Ectodermal cell (in vitro differentiated cells): ENCODE results near the gene TPSB2.
"Not testable (repeated sequence)": the region's sequence is repeated elsewhere in the genome, so short reads cannot be mapped to it uniquely, and the experiment has no call there.

ENCODE experiments used
- H3K27ac ChIP-seq: 2 replicates; pipeline ENCODE4 v1.7.0; 2013; ENCODE audit warnings: mild to moderate bottlenecking, low read depth, low read length; ENCODE audit not compliant: insufficient read depth, poor library complexity, severe bottlenecking
- H3K27me3 ChIP-seq: 2 replicates; pipeline ENCODE4 v1.7.0; 2013; ENCODE audit warnings: mild to moderate bottlenecking, low read length; ENCODE audit not compliant: insufficient read depth, control insufficient read depth, poor library complexity, severe bottlenecking
- H3K36me3 ChIP-seq: one replicate; pipeline ENCODE4 v1.7.0; 2013; ENCODE audit warnings: low read length; ENCODE audit not compliant: control insufficient read depth, insufficient read depth
- H3K4me1 ChIP-seq: one replicate; pipeline ENCODE4 v1.7.0; 2013; ENCODE audit warnings: low read length; ENCODE audit not compliant: control insufficient read depth, insufficient read depth
- H3K4me3 ChIP-seq: 2 replicates; pipeline ENCODE4 v1.7.0; 2013; ENCODE audit warnings: low read depth, low read length, control low read depth; ENCODE audit not compliant: insufficient read depth
- H3K9me3 ChIP-seq: 2 replicates; pipeline ENCODE4 v1.7.0; 2013; ENCODE audit warnings: mild to moderate bottlenecking, low read length, moderate library complexity; ENCODE audit not compliant: control insufficient read depth
- WGBS, 2 experiments: methylation state at CpG; one replicate each; pipeline ENCODE4 v1.1.7; 2013; ENCODE audit warnings: missing lambda C conversion rate in 2 of 2; 5-methylcytosine and 5-hydroxymethylcytosine counted together

Gene TPSB2

DNA sequence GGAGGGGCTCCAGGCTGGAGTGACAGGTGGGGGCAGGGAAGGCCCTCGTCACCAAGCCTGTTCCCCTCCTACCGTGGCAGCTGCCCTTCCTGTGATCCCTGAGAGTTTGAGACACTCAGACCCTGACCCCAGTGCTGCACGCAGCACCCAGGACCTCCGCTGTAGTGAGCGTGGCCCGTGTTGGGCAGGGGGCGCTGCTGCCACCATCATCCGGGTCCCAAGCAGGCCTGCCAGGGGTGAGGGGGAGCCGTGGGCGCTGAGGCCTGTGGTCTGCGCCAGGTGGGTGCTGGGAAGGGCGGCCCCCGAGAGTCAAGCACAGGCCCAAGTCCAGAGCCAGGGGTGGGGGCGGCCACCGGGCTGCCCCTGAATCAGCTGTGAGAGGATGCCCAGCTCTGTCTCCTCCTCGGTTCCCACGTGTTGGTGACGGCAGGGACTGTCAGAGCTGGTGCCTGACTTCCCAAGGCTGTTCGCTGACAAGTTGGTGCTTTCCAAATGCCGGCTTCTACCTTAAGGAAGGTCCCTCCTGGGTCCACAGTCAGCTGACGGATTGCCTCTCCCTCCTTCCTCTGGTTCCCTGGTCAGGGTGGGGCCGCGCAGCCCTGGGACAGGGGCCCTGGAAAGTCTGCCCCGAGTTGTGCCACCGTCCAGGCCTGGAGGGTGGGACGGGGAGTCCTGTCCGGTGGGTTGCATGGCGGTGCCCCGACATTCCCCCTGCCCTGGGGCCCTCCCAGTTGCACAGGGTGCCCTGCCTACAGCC lies 36.0 kb downstream of the TPSB2 start:
- no peak overlapping the region for H3K4me3 ChIP-seq
- no peak overlapping the region for H3K27ac ChIP-seq
- H3K4me1 ChIP-seq: peaks cover 6% of the 10 kb centered on the region
- WGBS, 2 experiments: 86 to 87% methylated on average over 29 of the region's 29 CpGs
- H3K27me3 ChIP-seq: no peaks in the 10 kb centered on the region
- no peaks in the 10 kb centered on the region for H3K36me3 ChIP-seq
- no peaks in the 10 kb centered on the region for H3K9me3 ChIP-seq

- H3K9me3 ChIP-seq: no peaks in the 10 kb centered on the region
- H3K36me3 ChIP-seq: no peaks in the 10 kb centered on the region
- no peak overlapping the region for H3K4me3 ChIP-seq
- H3K4me1 ChIP-seq: peaks cover 6% of the 10 kb centered on the region
- WGBS, 2 experiments: 88 to 89% methylated on average over 30 of the region's 30 CpGs
- H3K27me3 ChIP-seq: no peaks in the 10 kb centered on the region
- H3K27ac ChIP-seq: no peak overlapping the region
These were observed 36.7 kb downstream of the TPSB2 start for GRCh38 chr16:1193143-1193824.

- Histone ChIP-seq H3K4me3 (no peak overlapping the region), H3K36me3 (no peaks in the 10 kb centered on the region), H3K27me3 (no peaks in the 10 kb centered on the region), H3K4me1 (peaks cover 6% of the 10 kb centered on the region), H3K27ac (no peak overlapping the region), H3K9me3 (no peaks in the 10 kb centered on the region)
- WGBS, 2 experiments: 91 to 95% methylated on average over 9 of the region's 9 CpGs
These were observed 37.5 kb downstream of the TPSB2 start for GRCh38 chr16:1192384-1193073.

DNA sequence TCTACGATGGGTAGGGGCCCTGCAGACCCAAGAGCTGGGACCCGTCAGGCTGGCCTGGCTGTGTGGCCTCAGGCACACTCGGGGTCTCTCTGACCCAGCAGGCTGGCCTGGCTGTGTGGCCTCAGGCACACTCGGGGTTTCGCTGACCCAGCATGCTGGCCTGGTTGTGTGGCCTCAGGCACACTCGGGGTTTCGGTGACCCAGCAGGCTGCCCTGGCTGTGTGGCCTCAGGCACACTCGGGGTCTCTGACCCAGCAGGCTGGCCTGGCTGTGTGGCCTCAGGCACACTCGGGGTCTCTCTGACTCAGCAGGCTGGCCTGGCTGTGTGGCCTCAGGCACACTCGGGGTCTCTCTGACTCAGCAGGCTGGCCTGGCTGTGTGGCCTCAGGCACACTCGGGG lies 39.2 kb downstream of the TPSB2 start:
- WGBS, 2 experiments: 93 to 94% methylated on average over 11 of the region's 11 CpGs

GRCh38 chr16:1189455-1189854 lies 40.5 kb downstream of the TPSB2 start:
- Histone ChIP-seq H3K27ac (no peak overlapping the region), H3K36me3 (no peaks in the 10 kb centered on the region), H3K4me3 (no peak overlapping the region), H3K9me3 (no peaks in the 10 kb centered on the region), H3K27me3 (no peaks in the 10 kb centered on the region), H3K4me1 (peaks cover 6% of the 10 kb centered on the region)
- WGBS, 2 experiments: 97 to 98% methylated on average over 5 of the region's 7 CpGs

More for the DNA sequence above, 39.2 kb downstream of the TPSB2 start:
- H3K4me1 ChIP-seq, H3K9me3 ChIP-seq, H3K27me3 ChIP-seq, H3K4me3 ChIP-seq, H3K36me3 ChIP-seq, H3K27ac ChIP-seq: not testable (repeated sequence)

- Histone ChIP-seq H3K27ac (no peak overlapping the region), H3K36me3 (no peaks in the 10 kb centered on the region), H3K9me3 (no peaks in the 10 kb centered on the region), H3K4me3 (no peak overlapping the region), H3K27me3 (no peaks in the 10 kb centered on the region), H3K4me1 (peaks cover 11% of the 10 kb centered on the region)
- 64% methylated on average over 32 of the region's 32 CpGs for WGBS, 2 experiments
These were observed 41.4 kb downstream of the TPSB2 start for GRCh38 chr16:1188432-1189189.

DNA sequence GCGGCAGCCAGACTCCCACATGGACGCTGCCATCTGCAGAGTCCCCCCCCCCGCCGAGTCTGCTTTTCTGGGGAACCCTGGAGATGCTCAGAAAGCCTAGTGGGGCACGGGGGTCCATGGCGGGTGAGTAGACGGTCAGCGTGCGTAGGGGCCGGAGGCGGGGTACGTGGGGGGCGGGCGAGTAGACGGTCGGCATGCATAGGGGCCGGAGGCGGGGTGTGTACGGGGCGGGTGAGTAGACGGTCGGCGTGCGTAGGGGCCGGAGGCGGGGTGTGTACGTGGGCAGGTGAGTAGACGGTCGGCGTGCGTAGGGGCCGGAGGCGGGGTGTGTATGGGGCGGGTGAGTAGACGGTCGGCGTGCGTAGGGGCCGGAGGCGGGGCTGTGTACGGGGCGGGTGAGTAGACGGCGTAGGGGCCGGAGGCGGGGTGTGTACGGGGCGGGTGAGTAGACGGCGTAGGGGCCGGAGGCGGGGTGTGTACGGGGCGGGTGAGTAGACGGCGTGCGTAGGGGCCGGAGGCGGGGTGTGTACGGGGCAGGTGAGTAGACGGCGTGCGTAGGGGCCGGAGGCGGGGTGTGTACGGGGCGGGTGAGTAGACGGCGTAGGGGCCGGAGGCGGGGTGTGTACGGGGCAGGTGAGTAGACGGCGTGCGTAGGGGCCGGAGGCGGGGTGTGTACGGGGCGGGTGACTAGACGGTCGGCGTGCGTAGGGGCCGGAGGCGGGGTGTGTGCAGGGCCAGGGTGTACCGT lies 44.4 kb downstream of the TPSB2 start:
- H3K27ac ChIP-seq, H3K36me3 ChIP-seq, H3K9me3 ChIP-seq, H3K27me3 ChIP-seq, H3K4me3 ChIP-seq: not testable (repeated sequence)
- H3K4me1 ChIP-seq: peaks cover 19% of the 10 kb centered on the region
- 92 to 93% methylated on average over 77 to 79 of the region's 86 CpGs for WGBS, 2 experiments

- Histone ChIP-seq H3K4me1 (peaks cover 19% of the 10 kb centered on the region), H3K9me3 (no peaks in the 10 kb centered on the region), H3K27ac (no peak overlapping the region), H3K4me3 (no peak overlapping the region), H3K36me3 (no peaks in the 10 kb centered on the region), H3K27me3 (no peaks in the 10 kb centered on the region)
- WGBS, 2 experiments: 96 to 97% methylated on average over 18 of the region's 18 CpGs
These were observed 45.0 kb downstream of the TPSB2 start for GRCh38 chr16:1184980-1185379.

DNA sequence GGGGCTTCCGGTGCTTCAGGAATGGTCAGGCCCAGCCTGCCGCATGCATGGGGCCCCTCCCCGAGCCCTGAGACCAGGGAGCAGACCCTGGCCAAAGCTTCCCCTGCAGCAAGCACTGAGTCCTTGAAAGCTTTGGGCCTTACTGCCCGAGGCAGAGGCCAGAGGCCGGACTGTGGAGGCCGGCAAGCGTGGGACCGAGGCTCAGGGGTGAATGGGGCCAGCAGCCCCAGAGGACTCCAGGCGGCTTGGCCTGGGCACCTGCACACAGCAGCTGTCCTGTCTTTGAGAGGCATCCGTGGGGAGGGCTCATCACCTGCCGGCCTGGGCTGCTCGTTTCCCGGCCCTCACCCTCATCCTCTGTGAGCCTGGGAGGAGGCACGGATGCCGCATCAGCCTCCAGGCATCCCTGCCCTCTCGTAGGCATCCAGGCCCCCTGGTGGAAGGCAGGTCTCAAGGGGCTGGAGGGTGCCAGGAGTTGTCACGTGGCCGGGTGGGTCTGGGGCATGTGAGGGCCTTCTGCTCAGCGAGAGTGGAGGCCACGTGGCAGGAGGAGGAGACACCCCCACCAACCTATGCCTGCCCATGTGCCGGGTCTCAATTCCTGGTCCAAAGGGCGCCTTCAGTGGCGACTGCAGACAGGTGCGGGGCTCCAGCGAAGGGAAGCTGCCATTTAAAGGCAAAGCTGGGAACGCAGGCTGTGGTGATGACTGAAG lies 45.7 kb downstream of the TPSB2 start:
- Histone ChIP-seq H3K27me3 (no peaks in the 10 kb centered on the region), H3K4me1 (peaks cover 19% of the 10 kb centered on the region), H3K4me3 (no peak overlapping the region), H3K27ac (no peak overlapping the region), H3K9me3 (no peaks in the 10 kb centered on the region), H3K36me3 (no peaks in the 10 kb centered on the region)
- 93 to 94% methylated on average over 26 of the region's 26 CpGs for WGBS, 2 experiments
